ENCODE measurements around the gene CACNA1D. TPM values are rescaled to one million over a fixed set of nuclear protein-coding genes. Genes with fewer than 3 reads are reported as not detected.

Gene CACNA1D
- total RNA-seq, 1 experiment from 2014 or later = not detected

DNA sequence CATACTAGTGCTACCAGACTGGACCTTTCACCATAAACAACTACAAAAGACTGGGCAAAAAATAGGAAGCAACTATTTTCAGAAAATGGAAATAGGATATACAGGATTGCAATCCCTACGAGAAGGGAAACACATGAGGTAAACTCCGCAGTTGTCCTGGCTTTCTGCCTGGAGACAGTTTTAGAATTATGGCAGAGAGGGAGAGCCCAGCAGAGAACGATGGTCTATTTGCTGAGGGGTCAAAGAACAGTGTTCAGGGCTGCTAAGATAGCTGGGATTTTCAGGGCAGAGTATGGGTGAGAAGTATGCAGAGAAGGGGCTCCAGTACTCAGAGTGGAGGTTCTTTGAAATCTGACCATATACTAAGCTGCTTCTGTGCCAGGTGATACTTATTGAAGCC lies 188.4 kb downstream of the CACNA1D start:
- H3K4me3 ChIP-seq (ENCODE audit: low read depth, low read length, poor library complexity, severe bottlenecking) = no peak overlapping the region
- CTCF ChIA-PET = no interaction called here

DNA sequence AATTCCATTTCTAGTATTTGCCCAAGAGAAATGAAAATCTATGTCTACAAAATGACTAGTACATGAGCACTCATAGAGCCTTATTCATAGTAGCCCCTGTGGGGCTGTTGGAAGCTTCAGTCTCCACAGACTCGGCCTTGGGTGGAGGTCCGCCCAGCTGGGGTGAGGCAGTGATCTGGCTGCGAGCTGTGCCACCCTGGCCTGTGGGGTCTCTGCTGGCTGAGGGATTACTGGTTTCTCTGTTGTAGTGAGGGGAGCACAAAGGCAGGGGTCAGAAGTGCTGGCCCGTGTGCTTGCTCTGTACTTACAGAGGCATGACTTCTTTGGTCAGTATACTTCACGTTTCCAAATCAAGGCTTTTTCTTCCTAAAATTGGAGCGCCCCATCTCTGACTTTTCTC lies 193.7 kb downstream of the CACNA1D start:
- H3K27me3 ChIP-seq (replicated peaks; ENCODE audit: insufficient read depth, low read depth, low read length, poor library complexity) = no peaks in the 10 kb centered on the region
- DNase-seq (ENCODE audit: low spot score) = no peak
- no peaks in the 10 kb centered on the region for H3K36me3 ChIP-seq (ENCODE audit: insufficient read depth, low read length, poor library complexity, severe bottlenecking)
- CTCF ChIA-PET = no interaction called here
- no peaks in the 10 kb centered on the region for H3K4me1 ChIP-seq (ENCODE audit: insufficient read depth, low read length, poor library complexity, severe bottlenecking)
- POLR2A ChIA-PET (ENCODE audit: low non-redundant PET) = interaction anchor here (0.6 kb wide), 1 partner anchor 432 kb away, joined by 3 read pairs; the partner anchor contains the start of gene TKT
- no peaks in the 10 kb centered on the region for H3K9me3 ChIP-seq (ENCODE audit: low read depth, low read length, poor library complexity, severe bottlenecking)
- no peak overlapping the region for H3K27ac ChIP-seq (ENCODE audit: low read depth, low read length, poor library complexity, severe bottlenecking)
- no peak for TF ChIP-seq EZH2 (IDR thresholded peaks at IDR 0.05; ENCODE audit: borderline replicate concordance, low read depth, low read length, poor library complexity, severe bottlenecking)
- TF ChIP-seq, protein P1, sequence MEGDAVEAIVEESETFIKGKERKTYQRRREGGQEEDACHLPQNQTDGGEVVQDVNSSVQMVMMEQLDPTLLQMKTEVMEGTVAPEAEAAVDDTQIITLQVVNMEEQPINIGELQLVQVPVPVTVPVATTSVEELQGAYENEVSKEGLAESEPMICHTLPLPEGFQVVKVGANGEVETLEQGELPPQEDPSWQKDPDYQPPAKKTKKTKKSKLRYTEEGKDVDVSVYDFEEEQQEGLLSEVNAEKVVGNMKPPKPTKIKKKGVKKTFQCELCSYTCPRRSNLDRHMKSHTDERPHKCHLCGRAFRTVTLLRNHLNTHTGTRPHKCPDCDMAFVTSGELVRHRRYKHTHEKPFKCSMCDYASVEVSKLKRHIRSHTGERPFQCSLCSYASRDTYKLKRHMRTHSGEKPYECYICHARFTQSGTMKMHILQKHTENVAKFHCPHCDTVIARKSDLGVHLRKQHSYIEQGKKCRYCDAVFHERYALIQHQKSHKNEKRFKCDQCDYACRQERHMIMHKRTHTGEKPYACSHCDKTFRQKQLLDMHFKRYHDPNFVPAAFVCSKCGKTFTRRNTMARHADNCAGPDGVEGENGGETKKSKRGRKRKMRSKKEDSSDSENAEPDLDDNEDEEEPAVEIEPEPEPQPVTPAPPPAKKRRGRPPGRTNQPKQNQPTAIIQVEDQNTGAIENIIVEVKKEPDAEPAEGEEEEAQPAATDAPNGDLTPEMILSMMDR (conservative IDR thresholded peaks at IDR 0.05; ENCODE audit: low read depth, low read length) = no peak
- BruUV-seq (replicated peaks) = no TSS peak
- intact Hi-C loops (cut with micrococcal nuclease; ENCODE audit: unreplicated experiment) = no loop called here
- H3K4me3 ChIP-seq (ENCODE audit: low read depth, low read length, poor library complexity, severe bottlenecking) = no peak overlapping the region

More for the DNA sequence above, 188.4 kb downstream of the CACNA1D start:
- no peaks in the 10 kb centered on the region for H3K4me1 ChIP-seq (ENCODE audit: insufficient read depth, low read length, poor library complexity, severe bottlenecking)
- POLR2A ChIA-PET (ENCODE audit: low non-redundant PET) = no interaction called here
- no peak for TF ChIP-seq EZH2 (IDR thresholded peaks at IDR 0.05; ENCODE audit: borderline replicate concordance, low read depth, low read length, poor library complexity, severe bottlenecking)
- TF ChIP-seq, protein P1 (conservative IDR thresholded peaks at IDR 0.05; ENCODE audit: low read depth, low read length) = no peak
- no peak for DNase-seq (ENCODE audit: low spot score)
- H3K36me3 ChIP-seq (ENCODE audit: insufficient read depth, low read length, poor library complexity, severe bottlenecking) = no peaks in the 10 kb centered on the region
- H3K9me3 ChIP-seq (ENCODE audit: low read depth, low read length, poor library complexity, severe bottlenecking) = no peaks in the 10 kb centered on the region
- H3K27me3 ChIP-seq (replicated peaks; ENCODE audit: insufficient read depth, low read depth, low read length, poor library complexity) = no peaks in the 10 kb centered on the region
- intact Hi-C loops (cut with micrococcal nuclease; ENCODE audit: unreplicated experiment) = no loop called here
- BruUV-seq (replicated peaks) = no TSS peak
- H3K27ac ChIP-seq (ENCODE audit: low read depth, low read length, poor library complexity, severe bottlenecking) = no peak overlapping the region

DNA sequence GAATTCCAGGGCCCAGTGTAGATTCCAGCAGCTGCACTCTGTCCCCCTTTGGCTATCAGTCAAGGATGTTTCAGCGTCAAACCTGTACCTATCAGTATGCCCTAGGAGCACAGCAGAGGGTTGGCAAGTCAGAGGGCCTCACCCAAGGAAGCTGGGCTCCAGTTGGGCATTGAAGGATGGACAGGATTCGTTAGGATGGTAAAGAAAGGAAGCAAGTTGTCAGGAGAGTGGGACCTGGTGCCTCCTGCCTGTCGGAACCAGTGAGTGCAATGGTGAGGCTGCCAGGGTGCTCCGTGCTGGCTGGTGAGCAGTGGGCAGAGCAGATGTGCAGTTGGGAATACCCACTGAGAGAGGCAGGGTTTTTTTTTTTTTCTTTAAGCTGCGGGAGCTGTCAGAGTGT lies 194.6 kb downstream of the CACNA1D start:
- CTCF ChIA-PET = no interaction called here
- Histone ChIP-seq H3K4me1 (ENCODE audit: insufficient read depth, low read length, poor library complexity, severe bottlenecking) (no peaks in the 10 kb centered on the region), H3K27ac (ENCODE audit: low read depth, low read length, poor library complexity, severe bottlenecking) (no peak overlapping the region), H3K9me3 (ENCODE audit: low read depth, low read length, poor library complexity, severe bottlenecking) (no peaks in the 10 kb centered on the region), H3K36me3 (ENCODE audit: insufficient read depth, low read length, poor library complexity, severe bottlenecking) (no peaks in the 10 kb centered on the region), H3K4me3 (ENCODE audit: low read depth, low read length, poor library complexity, severe bottlenecking) (no peak overlapping the region), H3K27me3 (replicated peaks; ENCODE audit: insufficient read depth, low read depth, low read length, poor library complexity) (no peaks in the 10 kb centered on the region)
- POLR2A ChIA-PET (ENCODE audit: low non-redundant PET) = no interaction called here
- intact Hi-C loops (cut with micrococcal nuclease; ENCODE audit: unreplicated experiment) = no loop called here
- BruUV-seq (replicated peaks) = no TSS peak
- TF ChIP-seq EZH2 (IDR thresholded peaks at IDR 0.05; ENCODE audit: borderline replicate concordance, low read depth, low read length, poor library complexity, severe bottlenecking) = no peak
- TF ChIP-seq, protein P1 (conservative IDR thresholded peaks at IDR 0.05; ENCODE audit: low read depth, low read length) = no peak
- DNase-seq (ENCODE audit: low spot score) = no peak

Data from A673 (cell line).